ENCODE measurements around the gene ZNHIT1.
A peak's percentile ranks its signal among the peaks of the same experiment; 100 is the strongest.

The ZNHIT1 gene

GRCh38 chr7:101216001-101216859 is 1.7 kb upstream of the ZNHIT1 start:
- Histone ChIP-seq H3K9ac (ENCODE audit: low read length) (peak overlapping the region; percentile 88), H3K9me3 (ENCODE audit: insufficient read depth, low read length) (no peaks in the 10 kb centered on the region), H3K4me1 (ENCODE audit: low read length) (peaks cover 12% of the 10 kb centered on the region), H3K4me3 (ENCODE audit: low read length) (peak overlapping the region; percentile 87), H3K36me3 (replicated peaks; ENCODE audit: low read depth, low read length) (peaks cover 6% of the 10 kb centered on the region), H4K20me1 (ENCODE audit: insufficient read depth, low read length) (no peaks in the 10 kb centered on the region), H3K27ac (ENCODE audit: low read length) (no peak overlapping the region; the same call in 1 of the 2 replicates), H3K79me2 (ENCODE audit: low read length) (peaks cover 29% of the 10 kb centered on the region), H2AFZ (ENCODE audit: low read depth, low read length) (0 out of 2 replicates have a peak overlapping the region, but pooled peaks have one; percentile 29), H3K27me3 (ENCODE audit: low read depth, low read length) (no peaks in the 10 kb centered on the region), H3K4me2 (ENCODE audit: low read length) (peak overlapping the region; percentile 95)
- TF ChIP-seq EZH2phosphoT487 (IDR thresholded peaks at IDR 0.05; ENCODE audit: low read depth) (no peak), CTCF (IDR thresholded peaks at IDR 0.05; ENCODE audit: low read depth, low read length) (no peak)

GRCh38 chr7:101216860-101217387 is 1.0 kb upstream of the ZNHIT1 start:
- Histone ChIP-seq H3K4me1 (ENCODE audit: low read length) (peaks cover 12% of the 10 kb centered on the region), H3K4me3 (ENCODE audit: low read length) (peak overlapping the region; percentile 87), H2AFZ (ENCODE audit: low read depth, low read length) (peak overlapping the region; percentile 29; the same call in 1 of the 2 replicates), H3K9me3 (ENCODE audit: insufficient read depth, low read length) (no peaks in the 10 kb centered on the region), H3K4me2 (ENCODE audit: low read length) (peak overlapping the region; percentile 95), H4K20me1 (ENCODE audit: insufficient read depth, low read length) (no peaks in the 10 kb centered on the region), H3K36me3 (replicated peaks; ENCODE audit: low read depth, low read length) (peaks cover 6% of the 10 kb centered on the region), H3K9ac (ENCODE audit: low read length) (peak overlapping the region; percentile 88), H3K27me3 (ENCODE audit: low read depth, low read length) (no peaks in the 10 kb centered on the region), H3K27ac (ENCODE audit: low read length) (peak overlapping the region; percentile 74), H3K79me2 (ENCODE audit: low read length) (peaks cover 32% of the 10 kb centered on the region)
- TF ChIP-seq EZH2phosphoT487 (IDR thresholded peaks at IDR 0.05; ENCODE audit: low read depth) (no peak), CTCF (IDR thresholded peaks at IDR 0.05; ENCODE audit: low read depth, low read length) (peak; percentile 18; the same call in 1 of the 2 replicates)

- peaks cover 7% of the 10 kb centered on the region for H3K36me3 ChIP-seq (replicated peaks; ENCODE audit: low read depth, low read length)
- no peaks in the 10 kb centered on the region for H3K27me3 ChIP-seq (ENCODE audit: low read depth, low read length)
- peak overlapping the region; percentile 71 for H3K9ac ChIP-seq (ENCODE audit: low read length)
- peak overlapping the region; percentile 98 for H3K4me2 ChIP-seq (ENCODE audit: low read length)
- peaks cover 12% of the 10 kb centered on the region for H3K4me1 ChIP-seq (ENCODE audit: low read length)
- H4K20me1 ChIP-seq (ENCODE audit: insufficient read depth, low read length) = no peaks in the 10 kb centered on the region
- H3K27ac ChIP-seq (ENCODE audit: low read length) = no peak overlapping the region
- H2AFZ ChIP-seq (ENCODE audit: low read depth, low read length) = peak overlapping the region; percentile 43
- H3K79me2 ChIP-seq (ENCODE audit: low read length) = peaks cover 32% of the 10 kb centered on the region
- peak overlapping the region; percentile 87 for H3K4me3 ChIP-seq (ENCODE audit: low read length)
- no peaks in the 10 kb centered on the region for H3K9me3 ChIP-seq (ENCODE audit: insufficient read depth, low read length)
- TF ChIP-seq CTCF (IDR thresholded peaks at IDR 0.05; ENCODE audit: low read depth, low read length) = no peak
- TF ChIP-seq EZH2phosphoT487 (IDR thresholded peaks at IDR 0.05; ENCODE audit: low read depth) = no peak
These were observed 516 bp downstream of the ZNHIT1 start for GRCh38 chr7:101218236-101219125.

Data from OCI-LY3 (cell line).